ENCODE data around the gene RAB44. TPM values are rescaled to one million over a fixed set of nuclear protein-coding genes. Genes with fewer than 3 reads are reported as not detected.
A peak's percentile ranks its signal among the peaks of the same experiment; 100 is the strongest.

Gene RAB44
- total and polyA plus RNA-seq, 9 of the 15 experiments (the other 6 are each of a cell fraction or from before 2014, with no cell fraction given): not detected

DNA sequence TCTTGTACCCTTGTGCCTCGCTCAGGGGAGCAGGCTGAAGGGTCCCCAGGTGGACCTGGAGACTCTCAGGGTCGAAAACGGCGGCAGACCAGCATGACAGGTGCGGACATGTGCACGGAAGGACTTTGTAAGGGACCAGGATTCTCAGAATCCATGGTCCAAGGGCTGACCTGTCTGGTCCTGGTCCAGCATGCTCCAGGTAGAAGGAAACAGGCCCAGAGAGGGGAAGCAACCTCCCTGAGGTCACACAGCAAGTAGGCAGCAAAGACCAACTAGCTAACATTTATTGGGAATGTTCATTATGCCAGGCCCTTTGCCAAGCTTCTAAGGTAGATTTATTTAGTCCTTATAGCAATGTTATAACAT is 13.2 kb upstream of the RAB44 start (continued):
- TF ChIP-seq, protein P1, sequence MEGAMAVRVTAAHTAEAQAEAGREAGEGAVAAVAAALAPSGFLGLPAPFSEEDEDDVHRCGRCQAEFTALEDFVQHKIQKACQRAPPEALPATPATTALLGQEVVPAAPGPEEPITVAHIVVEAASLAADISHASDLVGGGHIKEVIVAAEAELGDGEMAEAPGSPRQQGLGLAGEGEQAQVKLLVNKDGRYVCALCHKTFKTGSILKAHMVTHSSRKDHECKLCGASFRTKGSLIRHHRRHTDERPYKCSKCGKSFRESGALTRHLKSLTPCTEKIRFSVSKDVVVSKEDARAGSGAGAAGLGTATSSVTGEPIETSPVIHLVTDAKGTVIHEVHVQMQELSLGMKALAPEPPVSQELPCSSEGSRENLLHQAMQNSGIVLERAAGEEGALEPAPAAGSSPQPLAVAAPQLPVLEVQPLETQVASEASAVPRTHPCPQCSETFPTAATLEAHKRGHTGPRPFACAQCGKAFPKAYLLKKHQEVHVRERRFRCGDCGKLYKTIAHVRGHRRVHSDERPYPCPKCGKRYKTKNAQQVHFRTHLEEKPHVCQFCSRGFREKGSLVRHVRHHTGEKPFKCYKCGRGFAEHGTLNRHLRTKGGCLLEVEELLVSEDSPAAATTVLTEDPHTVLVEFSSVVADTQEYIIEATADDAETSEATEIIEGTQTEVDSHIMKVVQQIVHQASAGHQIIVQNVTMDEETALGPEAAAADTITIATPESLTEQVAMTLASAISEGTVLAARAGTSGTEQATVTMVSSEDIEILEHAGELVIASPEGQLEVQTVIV (CRISPR knock-in tag; IDR thresholded peaks at IDR 0.05; ENCODE audit: borderline replicate concordance): no peak
- no peak for TF ChIP-seq SIX5 (IDR thresholded peaks at IDR 0.05; ENCODE audit: borderline replicate concordance in 1 of 2, insufficient read depth in 1 of 2, low read depth in 1 of 2, low read length in 2 of 2)
- TF ChIP-seq RAD21 (CRISPR knock-in tag; conservative IDR thresholded peaks at IDR 0.05 in 1 of 2, IDR thresholded peaks at IDR 0.05 in 1 of 2): no peak
- TF ChIP-seq FOXP1 (CRISPR knock-in tag; IDR thresholded peaks at IDR 0.05): 0 out of 2 replicates have a peak, but pooled peaks have one; percentile 38
- no peak for TF ChIP-seq TCF3 (CRISPR knock-in tag; IDR thresholded peaks at IDR 0.05)
- no peak for TF ChIP-seq FOXA1 (IDR thresholded peaks at IDR 0.05; ENCODE audit: borderline replicate concordance)
- peak; percentile 87 for TF ChIP-seq ZFP36 (IDR thresholded peaks at IDR 0.05; ENCODE audit: low read depth, low read length, partially characterized antibody)
- TF ChIP-seq SP2 (IDR thresholded peaks at IDR 0.05; ENCODE audit: extremely low read depth, low read depth, low read length, poor library complexity, severe bottlenecking): no peak

All from K562 (cell line).